SU-DHL-6 (cell line): ENCODE results near the gene PLIN5.
"Not testable (repeated sequence)": the region's sequence is repeated elsewhere in the genome, so short reads cannot be mapped to it uniquely, and the experiment has no call there.

Source experiments
- EZH2phosphoT487 ChIP-seq: fragments of 200-600 bp; sonication (generic), shearing (Covaris generic); conservative IDR thresholded peaks from 2 replicates; pipeline ENCODE4 v1.6.1; 2018; ENCODE audit warnings: mild to moderate bottlenecking, antibody characterized with exemption, low read length, moderate library complexity, mixed read lengths
- TF ChIP-seq, protein P1 (sequence below): fragments of 200-600 bp; sonication (generic); IDR thresholded peaks from one replicate; pipeline ENCODE4 v1.5.1; 2017; ENCODE audit warnings: antibody characterized with exemption, mild to moderate bottlenecking, low read length, moderate library complexity; ENCODE audit not compliant: insufficient read depth, poor library complexity, severe bottlenecking

- TF ChIP-seq, protein P1, sequence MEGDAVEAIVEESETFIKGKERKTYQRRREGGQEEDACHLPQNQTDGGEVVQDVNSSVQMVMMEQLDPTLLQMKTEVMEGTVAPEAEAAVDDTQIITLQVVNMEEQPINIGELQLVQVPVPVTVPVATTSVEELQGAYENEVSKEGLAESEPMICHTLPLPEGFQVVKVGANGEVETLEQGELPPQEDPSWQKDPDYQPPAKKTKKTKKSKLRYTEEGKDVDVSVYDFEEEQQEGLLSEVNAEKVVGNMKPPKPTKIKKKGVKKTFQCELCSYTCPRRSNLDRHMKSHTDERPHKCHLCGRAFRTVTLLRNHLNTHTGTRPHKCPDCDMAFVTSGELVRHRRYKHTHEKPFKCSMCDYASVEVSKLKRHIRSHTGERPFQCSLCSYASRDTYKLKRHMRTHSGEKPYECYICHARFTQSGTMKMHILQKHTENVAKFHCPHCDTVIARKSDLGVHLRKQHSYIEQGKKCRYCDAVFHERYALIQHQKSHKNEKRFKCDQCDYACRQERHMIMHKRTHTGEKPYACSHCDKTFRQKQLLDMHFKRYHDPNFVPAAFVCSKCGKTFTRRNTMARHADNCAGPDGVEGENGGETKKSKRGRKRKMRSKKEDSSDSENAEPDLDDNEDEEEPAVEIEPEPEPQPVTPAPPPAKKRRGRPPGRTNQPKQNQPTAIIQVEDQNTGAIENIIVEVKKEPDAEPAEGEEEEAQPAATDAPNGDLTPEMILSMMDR: not testable (repeated sequence)
- TF ChIP-seq EZH2phosphoT487: not testable (repeated sequence)
Measured at GRCh38 chr19:4563562-4563961, 28.5 kb upstream of the PLIN5 start.
